HK-2 (cell line): ENCODE results near the gene DGKQ.

ENCODE experiments used
- DNase-seq: peaks from one replicate; pipeline ENCODE4 v3.0.0-alpha.2; 2018; ENCODE audit not compliant: unreplicated experiment

Gene DGKQ

DNA sequence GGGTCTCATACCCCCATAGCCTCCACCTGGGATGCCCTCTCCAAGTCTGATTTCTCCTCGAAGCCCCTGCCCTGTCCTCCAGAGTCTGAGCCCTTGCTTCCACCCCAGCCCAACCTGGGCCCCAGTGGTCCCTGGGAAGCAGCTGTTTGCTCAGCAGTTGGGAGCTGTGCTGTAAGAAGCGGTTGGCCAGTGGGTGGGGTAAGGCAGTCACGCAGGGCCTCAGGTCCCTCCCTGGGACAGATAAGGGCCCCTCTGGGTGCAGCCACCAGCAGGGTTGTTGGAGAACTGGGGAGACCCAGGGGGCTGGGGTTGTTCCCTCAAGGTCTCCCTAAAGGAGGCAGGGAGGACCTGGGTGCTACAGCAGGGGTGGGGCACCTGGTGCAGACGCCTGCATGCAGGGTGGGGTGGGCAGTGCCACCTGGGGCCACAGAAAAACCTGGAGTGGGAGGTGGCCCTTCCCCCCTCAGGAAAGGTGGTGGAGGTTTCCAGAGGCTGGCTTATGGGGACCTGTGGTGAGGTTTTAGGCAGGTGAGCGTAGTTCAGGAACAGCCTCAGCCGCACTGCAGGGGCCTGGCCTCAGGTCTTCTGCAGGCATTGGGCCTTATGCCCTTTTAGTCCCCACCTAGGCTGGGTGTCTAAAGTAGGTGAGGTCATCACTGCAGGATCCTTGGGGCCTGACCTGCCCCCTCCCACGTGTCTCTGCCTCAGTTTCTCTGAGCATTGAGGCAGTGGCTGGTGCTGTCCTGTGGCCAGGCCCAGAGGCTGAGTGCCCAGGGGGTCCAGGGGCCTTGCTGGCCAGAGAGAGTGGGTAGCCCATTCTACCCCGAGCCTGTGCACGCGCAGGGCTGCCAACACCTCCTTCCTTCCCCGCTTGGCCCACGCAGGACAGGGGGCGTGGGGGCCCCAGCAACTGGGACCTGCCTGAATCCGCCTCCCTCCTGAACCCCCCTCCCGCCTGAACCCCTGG lies 22.9 kb upstream of the DGKQ start:
- no peak for DNase-seq

DNA sequence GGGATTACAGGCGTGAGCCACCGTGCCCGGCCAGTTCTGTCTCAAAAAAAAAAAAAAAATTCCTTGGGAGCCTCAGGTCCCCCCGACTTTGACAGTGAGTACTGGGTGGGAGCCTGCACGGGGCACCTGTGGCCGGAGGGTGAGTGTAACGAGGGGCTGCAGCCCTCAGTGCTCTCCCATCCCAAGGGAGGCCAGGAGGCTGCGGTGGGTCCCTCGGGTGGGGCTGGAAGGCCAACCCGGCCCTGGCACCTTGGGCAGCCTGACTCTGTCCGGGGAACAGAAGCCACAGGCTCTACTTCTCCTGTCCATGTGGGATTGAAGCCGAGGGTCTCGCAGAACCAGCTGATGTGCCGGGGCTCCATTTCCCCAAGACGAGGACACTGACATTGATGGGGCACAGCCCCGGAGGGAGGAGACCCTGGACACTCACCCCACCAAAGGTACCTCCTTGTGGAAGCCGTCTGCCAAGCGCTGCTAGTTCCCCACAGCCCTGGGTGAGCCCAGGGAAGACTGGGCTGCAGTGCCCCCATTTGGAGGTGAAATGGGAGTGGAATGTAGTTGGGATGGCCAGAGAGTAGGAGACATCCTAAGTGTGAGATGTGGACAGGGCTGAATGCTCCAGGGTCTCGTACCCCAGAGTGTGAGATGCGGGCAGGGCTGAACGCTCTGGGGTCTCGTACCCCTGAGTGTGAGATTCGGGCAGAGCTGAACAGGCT lies 22.1 kb upstream of the DGKQ start:
- DNase-seq = no peak

GRCh38 chr4:993111-994029 lies 20.0 kb upstream of the DGKQ start, which contains the start of gene SLC26A1:
Gene SLC26A1, minus strand, starts transcription at chr4:993404. Its CDS starts 1,701 bp downstream, at chr4:991703.
- peak; percentile 80 for DNase-seq

GRCh38 chr4:992297-993110 lies 19.1 kb upstream of the DGKQ start:
- DNase-seq = peak; percentile 95

GRCh38 chr4:991451-992296 lies 18.3 kb upstream of the DGKQ start:
- DNase-seq = no peak

GRCh38 chr4:990746-991367 lies 17.5 kb upstream of the DGKQ start:
- no peak for DNase-seq

GRCh38 chr4:989722-990471 lies 16.5 kb upstream of the DGKQ start:
- no peak for DNase-seq

DNA sequence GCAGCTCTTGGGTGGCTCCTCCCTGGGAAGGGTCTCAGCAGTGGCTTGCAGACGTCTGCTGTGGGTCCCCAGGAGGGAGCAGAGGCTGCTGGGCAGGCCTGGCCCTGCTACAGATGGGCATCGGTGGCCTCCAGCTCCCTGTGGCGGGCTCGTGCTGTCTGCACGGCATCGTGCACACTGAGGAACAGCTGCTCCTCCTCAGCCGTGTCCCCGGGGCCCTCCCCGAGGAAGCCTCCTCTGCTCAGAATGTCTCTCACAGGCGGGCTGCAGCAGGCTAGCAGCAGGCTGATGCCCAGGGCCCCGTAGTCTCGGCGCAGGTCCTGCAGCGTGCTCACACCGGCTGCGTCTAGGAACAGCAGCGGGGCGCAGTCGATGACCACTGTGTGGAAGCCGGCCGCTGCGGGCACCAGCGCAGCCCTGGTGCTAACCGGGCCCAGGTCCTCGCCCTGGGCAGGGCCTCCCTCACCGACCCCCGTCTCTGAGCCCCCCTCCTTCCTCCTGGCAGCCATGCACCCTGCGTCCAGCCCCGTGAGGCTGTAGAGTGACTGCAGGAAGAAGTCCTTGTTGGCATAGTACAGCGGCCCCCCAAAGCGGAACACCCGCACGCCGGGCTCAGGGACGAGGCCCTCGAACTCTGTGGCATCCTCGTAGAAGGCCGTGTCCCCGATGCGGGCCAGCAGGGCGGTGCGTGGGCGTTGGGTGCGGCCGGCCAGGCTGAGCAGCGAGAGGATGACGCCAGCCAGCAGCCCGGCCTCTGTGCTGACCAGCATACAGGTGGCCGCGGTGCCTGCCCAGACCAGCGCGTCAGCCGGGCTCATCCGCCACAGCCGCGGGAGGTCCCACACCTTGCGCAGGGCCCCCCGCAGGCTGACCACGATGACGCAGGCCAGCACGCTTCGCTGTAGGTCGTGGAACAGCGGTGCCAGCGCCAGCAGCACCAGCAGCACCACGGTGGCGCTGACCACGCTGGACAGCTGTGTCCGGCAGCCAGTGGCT lies 15.7 kb upstream of the DGKQ start:
- no peak for DNase-seq

DNA sequence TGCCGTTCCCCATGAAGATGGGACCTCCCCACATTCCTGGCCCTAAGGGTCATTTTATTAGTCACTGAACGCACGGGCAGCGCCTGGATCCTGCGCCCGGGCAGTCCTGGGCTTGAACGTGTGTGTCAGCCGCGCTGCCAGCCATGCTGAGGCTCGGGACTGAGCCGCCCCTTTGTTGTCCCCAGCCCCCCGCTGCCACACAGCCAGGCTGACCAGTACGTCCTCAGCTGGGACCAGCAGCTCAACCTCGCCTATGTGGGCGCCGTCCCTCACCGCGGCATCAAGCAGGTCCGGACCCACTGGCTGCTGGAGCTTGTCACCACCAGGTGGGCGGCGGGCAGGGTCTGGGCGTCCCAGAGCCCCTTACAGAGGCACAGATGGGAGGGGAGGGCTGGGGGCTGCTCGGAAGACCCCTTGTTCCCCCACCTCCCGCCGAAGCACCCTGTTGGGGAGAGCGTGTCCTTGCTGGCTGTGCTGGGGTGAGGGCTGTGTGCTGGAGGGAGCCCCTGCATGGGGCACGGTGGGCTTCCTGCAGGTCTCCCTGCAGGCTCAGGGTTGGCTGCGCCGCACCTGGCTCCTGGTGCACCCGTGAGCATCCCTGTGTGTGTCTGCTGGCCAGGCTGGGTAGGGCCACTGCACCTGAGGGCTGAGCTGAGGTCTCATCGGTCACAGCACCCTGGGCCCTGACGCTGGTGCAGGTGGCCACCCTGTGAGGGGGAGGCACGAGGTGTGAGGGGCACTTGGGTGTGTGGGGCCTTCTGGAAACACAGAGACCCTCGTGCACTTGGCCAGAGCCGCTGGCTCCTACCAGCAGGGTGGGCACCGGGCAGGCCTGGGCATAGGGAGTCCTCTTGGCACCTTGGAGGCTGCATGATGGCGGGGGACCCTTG lies 14.5 kb upstream of the DGKQ start:
- DNase-seq = peak; percentile 90

DNA sequence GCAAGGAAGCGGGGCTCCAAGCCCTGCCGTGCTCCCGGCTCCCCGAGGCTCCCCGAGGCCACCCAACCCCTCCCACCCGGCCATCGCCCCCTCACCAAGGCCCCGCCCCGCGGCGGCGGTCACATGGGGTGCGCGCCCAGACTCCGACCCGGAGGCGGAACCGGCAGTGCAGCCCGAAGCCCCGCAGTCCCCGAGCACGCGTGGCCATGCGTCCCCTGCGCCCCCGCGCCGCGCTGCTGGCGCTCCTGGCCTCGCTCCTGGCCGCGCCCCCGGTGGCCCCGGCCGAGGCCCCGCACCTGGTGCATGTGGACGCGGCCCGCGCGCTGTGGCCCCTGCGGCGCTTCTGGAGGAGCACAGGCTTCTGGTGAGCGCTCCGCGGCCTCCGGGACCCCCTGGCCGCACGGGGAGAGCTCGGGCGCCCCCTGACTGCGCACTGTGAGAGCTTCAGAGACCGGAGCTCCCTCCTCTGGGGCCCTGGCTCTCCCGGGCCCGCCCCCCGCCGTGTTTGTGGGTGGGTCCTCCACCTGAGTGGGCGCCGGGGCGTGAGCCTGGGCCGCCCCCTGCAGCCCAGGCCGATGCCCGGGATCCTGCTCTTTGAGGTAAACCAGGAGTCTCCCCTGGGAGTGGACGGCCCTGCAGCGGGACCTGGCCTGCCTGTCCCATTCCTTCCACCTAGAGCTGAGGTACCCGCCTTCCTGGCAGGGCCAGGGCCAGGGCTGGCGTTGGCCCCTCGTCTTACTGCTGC lies 13.7 kb upstream of the DGKQ start, which contains the start of gene IDUA:
Gene IDUA, plus strand, starts transcription at position 166 of the 745 bp plus-strand sequence. Its CDS starts 41 bp downstream, at position 207.
- peak; percentile 94 for DNase-seq

- no peak for DNase-seq
Observed at GRCh38 chr4:986428-986878, 13.1 kb upstream of the DGKQ start.

GRCh38 chr4:985123-985830 lies 11.9 kb upstream of the DGKQ start:
- no peak for DNase-seq

DNA sequence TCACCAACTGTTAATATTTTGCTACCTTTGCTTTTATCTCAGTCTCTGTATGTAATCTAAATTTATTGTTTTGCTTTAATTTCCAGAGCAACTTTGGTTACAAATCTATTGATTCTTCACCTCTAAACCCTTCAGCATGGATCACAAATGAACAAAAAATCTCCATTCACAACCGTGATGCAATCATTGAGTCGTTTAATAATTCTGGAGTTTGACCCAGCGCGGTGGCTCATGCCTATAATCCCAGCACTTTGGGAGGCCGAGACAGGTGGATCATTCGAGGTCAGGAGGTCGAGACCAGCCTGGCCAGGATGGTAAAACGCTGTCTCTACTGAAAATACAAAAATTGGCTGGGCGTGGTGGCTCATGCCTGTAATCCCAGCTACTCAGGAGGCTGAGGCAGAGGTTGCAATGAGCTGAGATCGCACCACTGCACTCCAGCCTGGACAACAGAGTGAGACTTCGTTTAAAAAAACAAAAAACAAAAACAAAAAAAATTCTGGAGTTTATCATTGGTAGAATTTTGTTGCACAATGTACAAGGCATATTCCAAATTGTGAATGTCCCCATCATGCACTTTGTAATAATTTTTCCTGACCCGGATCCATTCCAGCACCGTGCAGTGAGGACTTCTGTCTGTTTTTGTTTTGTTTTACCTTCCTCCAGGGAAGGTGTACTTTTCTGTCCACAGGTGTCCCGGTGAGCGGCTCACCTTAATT lies 11.1 kb upstream of the DGKQ start:
- no peak for DNase-seq

DNA sequence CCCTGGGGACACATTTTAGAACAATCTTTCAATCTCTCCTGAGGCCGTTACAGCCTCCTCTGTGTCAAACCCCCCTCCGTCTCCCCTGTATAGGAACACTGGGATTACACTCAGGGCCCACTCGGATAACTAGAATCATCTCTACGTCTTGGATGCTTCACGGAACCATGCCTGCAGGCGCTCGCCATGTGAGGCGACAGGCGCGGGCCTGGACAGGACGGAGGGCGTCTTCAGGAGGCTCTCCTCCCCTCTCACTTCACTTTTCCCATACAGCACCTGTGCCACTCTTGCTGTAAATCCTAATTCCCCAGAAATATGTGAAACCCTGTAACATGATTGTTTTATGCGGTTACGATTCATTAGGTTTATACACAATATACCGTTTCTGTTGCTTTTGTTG lies 9.4 kb upstream of the DGKQ start:
- no peak for DNase-seq
